GM21381 (cell line): ENCODE data around the gene CRYL1.

Experiments used
- ATAC-seq: cut with Tn5 transposase; IDR thresholded peaks from one replicate; pipeline ENCODE4 v1.9.1; 2021; ENCODE audit warnings: mild to moderate bottlenecking, moderate library complexity; ENCODE audit not compliant: unreplicated experiment

Gene CRYL1

GRCh38 chr13:20528452-20528851, 2.8 kb upstream of the CRYL1 start:
- ATAC-seq = no peak

DNA sequence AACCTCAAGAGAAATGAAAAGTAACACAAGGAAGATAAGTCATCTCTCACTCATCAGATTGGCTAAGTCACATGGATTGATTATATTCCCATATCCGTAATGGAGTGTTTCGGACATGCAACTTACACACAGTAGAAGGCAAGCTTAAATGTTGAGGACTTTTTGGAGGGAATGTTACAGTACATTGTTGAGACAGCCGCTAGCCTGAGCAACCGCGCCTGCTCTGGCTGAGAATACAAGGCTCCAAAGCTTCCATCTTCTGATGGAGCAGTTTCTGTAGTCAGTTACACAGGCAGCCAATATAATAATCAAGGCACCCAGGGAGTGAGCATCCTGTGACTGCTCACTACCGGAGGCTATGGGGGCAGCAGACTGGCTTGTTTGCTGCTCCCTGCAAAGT, 1.0 kb upstream of the CRYL1 start:
- no peak for ATAC-seq

DNA sequence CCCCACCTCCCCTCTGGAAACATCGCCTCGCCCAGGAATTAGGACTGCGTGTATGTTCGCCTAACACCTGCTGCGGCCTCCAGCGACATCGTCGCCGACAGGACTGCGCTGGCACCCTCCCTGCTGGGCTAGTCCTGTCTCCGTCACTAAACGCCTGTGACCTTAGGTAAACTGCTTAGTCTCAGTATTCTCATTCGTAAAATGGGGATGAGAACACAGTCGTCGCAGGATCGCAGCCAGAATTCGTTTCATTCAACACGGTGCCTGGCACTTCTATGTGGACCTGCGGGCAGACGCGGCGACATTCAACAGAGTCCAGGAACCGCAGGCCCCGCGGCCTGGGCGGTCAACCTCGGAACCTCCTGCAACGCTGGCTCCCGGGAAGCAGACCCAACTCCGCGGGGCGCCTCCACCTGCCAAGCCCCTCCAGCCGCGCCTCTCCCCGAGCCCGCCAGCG, 485 bp downstream of the CRYL1 start:
- peak; percentile 18 for ATAC-seq

DNA sequence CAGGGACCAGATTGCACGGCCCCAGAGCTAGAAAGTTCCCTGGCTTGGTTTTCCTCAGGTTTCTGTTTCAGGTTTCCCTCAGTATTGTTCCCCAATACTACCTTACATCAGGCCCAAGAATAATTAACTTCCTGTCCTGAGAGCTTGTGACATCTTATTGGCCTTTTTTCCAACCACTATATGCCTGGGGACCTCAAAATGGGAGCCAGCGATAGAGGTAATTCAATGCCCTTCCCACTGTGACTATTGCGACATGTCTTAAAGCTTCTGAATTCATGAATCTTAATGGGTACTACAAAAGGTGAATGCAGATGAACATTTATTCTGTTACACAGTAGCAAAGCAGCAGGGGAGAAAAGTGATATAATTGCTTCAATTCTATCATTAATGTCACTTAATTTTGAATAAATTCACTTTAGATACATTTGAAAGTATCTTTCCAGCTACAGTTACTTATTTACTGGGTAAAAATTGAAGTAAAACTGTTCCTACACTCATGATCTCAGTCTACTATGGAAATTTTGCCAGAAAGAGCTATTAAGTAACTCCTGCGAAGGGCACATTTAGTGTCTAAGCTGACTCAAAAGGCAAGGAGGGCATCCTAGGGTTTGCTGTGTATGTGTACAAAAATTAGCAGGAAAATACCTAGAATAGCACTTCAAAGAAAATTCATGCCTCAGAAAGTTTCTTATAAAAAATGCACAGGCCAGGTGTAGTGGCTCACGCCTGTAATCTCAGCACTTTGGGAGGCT, 4.1 kb downstream of the CRYL1 start:
- ATAC-seq = no peak

GRCh38 chr13:20519875-20520274, 5.8 kb downstream of the CRYL1 start:
- no peak for ATAC-seq

DNA sequence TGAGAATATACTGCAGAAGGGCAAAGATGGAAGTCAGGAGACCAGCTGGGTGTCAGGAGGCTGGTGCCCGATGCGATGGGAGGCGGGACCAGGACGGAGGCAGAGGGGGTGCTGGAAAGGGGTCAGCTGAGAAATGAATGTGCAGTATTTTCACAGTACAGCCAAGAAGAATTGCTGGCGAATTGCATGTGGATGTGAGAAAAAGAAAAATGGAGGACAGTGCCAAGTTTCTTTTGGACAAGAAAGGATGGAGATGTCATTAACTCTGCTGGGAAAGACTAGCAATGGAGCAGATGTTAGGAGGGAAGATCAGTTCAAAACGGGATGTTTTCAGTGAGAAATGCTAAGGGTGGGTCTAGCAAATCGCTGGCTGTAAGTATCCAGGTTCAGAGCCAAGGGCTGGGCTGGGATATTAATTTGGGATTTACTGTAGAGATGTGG, 7.0 kb downstream of the CRYL1 start:
- no peak for ATAC-seq

DNA sequence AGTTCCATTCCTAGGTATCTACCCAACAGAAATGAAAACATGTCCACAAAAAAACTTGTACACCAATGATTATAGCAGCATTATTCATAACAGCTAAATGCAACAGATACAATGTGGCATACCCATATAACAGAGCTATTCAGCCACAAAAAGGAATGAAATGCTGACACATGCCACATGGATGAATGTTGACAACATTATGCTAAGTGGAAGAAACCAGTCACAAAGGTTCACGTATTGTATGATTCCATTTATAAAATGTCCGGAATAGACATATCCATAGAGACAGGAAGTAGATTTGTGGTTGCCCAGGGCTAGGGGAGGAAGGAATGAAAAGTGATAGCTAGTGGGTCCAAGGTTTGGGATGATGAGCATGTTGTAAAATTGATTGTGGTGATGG, 10.8 kb downstream of the CRYL1 start:
- ATAC-seq = no peak

GRCh38 chr13:20513466-20513995, 12.1 kb downstream of the CRYL1 start:
- ATAC-seq = no peak

- no peak for ATAC-seq
Measured at GRCh38 chr13:20512042-20512683, 13.5 kb downstream of the CRYL1 start.

DNA sequence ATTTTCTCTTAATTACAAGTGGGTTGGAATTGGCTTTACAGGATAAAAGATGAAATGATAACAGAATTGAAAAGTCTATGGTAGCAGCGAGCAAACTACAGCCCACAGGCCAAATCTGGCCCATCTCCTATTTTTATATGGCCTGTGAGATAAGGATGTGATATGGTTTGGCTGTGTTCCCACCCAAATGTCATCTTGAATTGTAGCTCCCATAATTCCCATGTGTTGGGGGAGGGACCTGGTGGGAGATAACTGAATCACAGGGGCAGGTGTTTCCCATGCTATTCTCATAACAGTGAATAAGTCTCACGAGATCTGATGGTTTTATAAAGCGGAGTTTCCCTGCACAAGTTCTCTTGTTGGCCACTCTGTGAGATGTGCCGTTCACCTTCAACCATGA, 19.0 kb downstream of the CRYL1 start:
- ATAC-seq = no peak

- no peak for ATAC-seq
Measured at GRCh38 chr13:20505405-20506366, 20.0 kb downstream of the CRYL1 start.

DNA sequence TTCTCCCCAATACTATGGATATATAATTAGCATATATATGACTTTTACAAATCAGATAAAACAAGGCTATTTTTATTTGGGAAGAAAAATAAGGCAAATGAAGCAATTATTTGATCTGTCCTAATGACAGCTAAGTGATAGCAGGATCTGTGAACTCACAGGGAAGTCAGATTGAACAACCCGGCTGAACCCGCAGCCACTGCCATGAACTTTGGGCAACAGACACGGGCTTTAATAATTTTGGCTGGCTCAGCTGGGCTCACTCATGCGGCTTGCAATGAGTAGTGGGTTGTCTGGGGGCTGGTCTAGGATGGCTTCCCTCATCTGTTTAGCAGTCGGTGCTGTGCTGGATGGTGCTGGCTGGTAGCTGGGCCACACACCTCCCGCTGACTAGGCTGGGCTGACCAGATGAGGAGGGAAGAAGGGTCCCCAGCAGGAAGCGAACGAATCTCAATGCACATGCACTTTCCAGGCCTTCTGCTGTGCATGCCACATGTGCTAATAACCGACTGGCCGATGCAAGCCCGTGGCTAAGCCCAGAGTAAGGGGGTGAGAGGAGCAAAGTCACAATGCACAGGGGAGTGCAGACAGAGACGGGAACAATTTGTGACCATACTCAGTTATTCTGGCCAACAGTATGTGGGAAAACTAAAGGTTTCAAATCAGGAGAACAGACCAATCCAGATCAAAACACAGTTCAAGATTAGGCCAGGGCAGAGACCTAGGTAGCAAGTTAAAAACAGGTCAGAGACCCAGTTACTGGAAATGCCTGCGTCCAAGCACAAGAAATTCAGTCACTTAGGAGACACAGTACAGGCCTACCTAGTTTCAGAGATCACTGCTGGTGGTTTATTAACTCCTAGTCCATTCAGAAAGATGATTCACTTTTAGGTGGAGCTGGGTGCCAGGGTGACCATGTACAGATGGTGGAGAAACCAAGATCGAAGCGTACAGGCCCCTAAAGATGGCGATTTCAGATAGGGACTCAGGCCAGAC, 22.3 kb downstream of the CRYL1 start:
- ATAC-seq = no peak

GRCh38 chr13:20501592-20501991, 24.1 kb downstream of the CRYL1 start:
- no peak for ATAC-seq

DNA sequence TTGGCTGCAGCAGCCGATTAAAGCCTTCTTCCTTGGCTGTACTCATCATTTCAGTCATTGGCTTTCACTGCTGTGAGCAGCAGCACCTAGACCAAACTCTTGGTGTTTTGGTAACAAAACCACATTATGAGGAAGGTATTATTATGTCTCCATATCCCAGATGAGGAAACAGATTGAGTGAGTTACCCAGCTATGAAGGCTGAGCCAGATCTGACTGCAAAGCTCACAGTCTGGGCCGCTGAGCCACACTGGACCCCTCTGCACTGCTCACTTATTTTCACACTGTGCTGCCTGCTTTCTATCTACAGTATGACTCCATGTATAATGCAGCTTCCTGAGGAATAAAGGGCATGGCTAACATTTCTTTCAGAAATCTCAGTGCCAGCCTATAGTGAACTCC, 24.5 kb downstream of the CRYL1 start:
- ATAC-seq = no peak

- ATAC-seq = no peak
Measured at GRCh38 chr13:20499986-20500385, 25.7 kb downstream of the CRYL1 start.

- no peak for ATAC-seq
Measured at GRCh38 chr13:20498659-20499058, 27.0 kb downstream of the CRYL1 start.

DNA sequence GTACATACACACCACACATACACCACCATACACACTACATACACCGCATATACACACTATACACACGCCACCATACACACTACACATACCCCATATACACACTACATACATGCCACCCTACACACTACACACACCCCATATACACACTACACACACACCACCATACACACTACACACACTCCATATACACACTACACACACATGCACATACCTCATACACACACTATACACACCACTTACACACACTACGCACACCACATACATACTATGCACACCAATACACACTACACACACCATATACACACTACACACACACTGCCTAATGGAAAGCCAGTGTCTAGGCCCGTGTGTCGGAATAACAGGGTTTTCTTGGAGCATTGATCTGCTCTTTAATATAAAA, 27.5 kb downstream of the CRYL1 start:
- no peak for ATAC-seq

DNA sequence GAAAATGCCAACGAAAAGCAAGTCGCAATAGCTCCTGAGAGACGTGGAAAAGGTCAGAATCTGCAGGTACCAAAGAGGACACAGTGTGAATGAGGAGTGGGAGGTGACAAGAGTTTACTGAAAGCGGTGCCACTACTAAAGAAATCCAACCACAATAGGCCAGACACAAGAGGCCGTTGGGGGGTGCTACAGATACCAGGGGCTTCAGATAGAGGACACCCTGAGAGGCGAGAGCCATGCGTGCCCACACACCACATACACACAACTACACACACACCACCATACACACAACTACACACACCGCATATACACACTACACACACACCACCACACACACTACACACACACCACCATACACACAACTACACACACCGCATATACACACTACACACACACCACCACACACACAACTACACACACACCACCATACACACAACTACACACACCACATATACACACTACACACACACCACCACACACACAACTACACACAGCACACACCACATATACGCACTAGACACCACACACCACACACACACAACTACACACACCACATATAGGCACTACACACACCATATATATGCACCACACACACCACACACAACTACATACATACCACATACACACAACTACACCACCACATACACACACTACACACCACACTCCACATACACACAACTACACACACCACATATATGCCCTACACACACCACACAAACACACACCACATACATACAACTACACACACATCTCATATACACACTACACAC, 28.5 kb downstream of the CRYL1 start:
- ATAC-seq = no peak
